GM21825 (cell line): ENCODE data around the gene TRA2A.
A peak's percentile ranks its signal among the peaks of the same experiment; 100 is the strongest.
"Not testable (repeated sequence)": the region's sequence is repeated elsewhere in the genome, so short reads cannot be mapped to it uniquely, and the experiment has no call there.

Source experiments
- ATAC-seq: cut with Tn5 transposase; IDR thresholded peaks from one replicate; pipeline ENCODE4 v1.9.1; 2021; ENCODE audit warnings: mild to moderate bottlenecking, moderate library complexity; ENCODE audit not compliant: unreplicated experiment

Gene TRA2A

DNA sequence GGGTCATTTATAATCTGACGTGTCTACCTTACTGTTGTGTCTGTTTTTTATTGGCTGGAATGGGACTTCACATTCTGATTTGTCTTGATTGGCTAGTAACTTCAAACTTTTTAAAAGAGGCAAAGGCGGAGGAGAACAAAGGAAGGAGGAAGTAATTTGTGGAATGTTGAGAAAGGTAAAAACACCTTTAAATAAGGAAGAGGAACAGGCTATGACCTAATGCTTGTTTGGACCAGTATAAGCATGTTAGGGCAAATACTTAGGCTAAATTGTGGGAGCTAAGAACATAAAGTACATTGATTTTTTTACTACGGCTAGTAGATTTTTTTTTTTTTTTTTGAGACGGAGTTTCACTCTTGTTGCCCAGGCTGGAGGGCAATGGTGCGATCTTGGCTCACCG lies 18.0 kb downstream of the TRA2A start:
- ATAC-seq, result not testable (repeated sequence)

DNA sequence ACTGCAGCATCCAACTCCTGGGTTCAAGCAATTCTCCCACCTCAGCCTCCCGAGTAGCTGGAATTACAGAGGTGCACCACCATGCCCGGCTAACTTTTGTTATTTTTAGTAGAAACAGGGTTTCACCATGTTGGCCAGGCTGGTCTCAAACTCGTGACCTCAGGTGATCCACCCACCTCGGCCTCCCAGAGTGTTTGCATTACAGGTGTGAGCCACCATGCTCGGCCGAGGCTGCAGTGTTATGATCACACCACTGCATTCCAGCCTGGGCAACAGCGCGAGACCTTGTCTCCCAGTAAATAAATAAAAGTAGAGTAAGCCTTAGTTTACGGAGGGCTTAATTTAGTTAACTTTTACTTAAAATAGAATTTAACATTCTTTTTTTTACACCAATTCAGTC lies 37.8 kb downstream of the TRA2A start:
- ATAC-seq, result no peak

DNA sequence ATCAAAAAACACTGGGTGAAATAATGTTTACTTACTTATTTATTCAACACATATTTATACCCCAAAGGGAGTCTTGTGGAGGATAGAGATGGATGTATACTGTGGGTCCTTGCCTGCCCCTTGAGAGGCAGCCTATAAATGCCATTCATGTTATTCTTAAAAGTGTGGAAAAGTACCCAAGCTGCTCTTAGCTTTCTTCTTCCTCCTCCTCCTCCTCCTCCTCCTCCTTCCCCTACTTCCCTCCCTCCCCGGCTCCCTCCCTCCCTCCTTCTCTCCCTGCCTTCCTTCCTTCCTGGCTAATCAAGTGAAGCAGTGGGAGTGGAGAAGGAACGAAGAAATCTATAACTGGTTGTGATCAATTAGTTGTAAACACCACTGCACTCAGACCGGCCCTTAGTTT lies 40.3 kb downstream of the TRA2A start:
- no peak for ATAC-seq

DNA sequence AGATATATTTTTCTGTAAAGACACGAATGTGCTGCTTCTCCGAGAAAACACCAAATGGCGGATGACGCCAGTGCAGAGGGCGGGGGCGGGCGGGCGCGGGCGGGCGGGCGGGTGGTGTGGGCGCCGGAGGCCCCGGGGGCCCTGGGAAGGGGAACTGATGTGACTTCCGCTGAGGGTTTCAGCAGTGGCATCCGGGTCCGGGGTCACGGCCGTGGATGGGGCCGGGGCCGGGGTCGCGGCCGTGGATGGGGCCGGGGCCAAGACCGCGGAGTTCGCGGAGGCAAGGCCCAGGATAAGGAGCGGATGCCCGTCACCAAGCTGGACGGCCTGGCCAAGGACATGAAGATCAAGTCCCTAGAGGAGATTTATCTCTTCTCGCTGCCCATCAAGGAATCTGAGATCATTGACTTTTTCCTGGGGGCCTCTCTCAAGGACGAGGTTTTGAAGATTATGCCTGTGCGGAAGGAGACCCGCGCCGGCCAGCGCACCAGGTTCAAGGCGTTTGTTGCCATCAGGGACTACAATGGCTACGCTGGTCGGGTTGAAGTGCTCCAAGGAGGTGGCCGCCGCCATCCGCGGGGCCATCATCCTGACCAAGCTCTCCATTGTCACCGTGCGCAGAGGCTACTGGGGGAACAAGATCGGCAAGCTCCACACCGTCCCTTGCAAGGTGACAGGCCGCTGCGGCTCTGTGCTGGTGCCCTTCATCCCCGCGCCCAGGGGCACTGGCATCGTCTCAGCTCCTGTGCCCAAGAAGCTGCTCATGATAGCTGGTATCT lies 41.2 kb downstream of the TRA2A start:
- peak; percentile 86 for ATAC-seq

DNA sequence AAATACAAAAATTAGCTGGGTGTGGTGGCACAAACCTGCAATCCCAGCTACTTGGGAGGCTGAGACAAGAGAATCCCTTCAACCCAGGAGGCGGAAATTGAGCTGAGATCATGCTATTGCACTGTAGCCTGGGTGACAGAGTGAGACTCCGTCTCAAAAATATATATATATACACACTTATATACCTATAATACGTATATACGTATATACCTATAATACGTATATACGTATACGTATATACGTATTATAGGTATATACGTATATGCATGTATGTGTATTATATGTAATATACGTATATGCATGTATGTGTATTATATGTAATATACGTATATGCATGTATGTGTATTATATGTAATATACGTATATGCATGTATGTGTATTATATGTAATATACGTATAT lies 43.1 kb downstream of the TRA2A start:
- not testable (repeated sequence) for ATAC-seq

DNA sequence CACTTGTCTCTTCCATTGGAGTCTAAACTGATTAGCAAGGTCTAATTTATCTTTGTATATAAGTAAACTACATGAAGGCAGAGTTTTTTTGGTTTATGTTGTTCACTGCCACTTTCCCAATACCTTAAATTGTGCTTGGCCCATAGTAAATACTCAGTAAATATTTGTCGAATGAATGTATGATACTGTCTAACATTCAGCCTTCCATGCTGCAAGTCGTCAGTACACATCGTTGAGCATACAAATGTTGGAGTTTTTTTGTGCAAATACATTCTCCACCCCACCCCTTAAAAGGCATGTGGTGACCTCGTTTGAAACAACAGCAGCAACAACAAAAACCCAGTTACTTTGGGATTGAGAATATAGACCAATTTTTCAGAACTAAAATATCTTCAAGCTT lies 44.1 kb downstream of the TRA2A start:
- ATAC-seq, result no peak

DNA sequence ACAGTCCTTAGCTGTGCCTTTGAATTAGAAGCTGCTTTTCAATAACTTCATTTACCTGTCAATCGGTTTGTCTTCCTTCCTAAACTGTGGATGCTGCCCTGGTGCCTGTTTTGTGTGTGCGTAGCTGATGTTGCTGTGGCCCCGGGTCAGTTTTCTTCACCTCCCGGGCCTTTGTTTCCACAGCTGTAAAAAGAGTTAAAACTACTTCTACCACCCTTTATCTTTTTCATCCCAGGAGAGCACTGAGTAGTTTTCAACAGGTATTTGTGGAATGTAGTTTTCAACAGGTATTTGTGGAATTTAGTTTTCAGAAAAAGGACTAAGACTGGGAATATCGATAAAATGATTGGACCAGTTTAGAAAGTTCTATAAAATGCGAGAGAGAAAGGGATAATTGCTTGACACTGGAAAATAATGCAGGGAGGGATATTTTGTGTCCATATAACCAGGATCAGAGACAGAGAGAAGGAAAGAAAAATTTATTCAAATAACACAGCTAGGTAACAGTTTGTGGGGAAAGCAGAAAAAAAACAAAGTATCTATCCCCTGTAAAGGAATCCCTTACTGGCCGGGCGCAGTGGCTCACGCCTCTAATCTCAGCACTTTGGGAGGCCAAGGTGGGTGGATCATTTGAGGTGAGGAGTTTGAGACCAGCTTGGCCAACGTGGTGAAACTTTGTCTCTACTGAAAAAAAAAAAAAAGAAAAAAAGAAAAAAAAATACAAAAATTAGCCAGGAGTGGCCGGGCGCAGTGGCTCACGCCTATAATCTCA lies 45.6 kb downstream of the TRA2A start:
- no peak for ATAC-seq

DNA sequence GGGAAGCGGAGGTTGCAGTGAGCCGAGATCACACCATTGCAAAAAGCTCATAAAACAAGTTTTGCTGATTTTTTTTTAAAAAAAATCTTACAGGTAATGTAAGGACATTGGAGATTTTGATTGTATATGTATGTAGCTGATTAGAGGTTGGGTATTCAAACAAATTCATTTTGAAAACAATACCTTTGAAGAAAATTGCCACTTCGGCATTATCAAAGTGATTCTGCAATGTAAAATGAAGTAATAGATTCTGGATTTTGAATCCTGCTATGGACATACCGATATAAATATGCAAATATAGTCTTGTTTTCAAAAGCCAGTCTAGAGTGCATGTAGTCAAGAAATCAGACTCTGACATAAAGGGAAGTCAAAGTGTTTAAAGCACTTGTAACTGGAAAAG lies 49.1 kb downstream of the TRA2A start:
- ATAC-seq, result no peak

DNA sequence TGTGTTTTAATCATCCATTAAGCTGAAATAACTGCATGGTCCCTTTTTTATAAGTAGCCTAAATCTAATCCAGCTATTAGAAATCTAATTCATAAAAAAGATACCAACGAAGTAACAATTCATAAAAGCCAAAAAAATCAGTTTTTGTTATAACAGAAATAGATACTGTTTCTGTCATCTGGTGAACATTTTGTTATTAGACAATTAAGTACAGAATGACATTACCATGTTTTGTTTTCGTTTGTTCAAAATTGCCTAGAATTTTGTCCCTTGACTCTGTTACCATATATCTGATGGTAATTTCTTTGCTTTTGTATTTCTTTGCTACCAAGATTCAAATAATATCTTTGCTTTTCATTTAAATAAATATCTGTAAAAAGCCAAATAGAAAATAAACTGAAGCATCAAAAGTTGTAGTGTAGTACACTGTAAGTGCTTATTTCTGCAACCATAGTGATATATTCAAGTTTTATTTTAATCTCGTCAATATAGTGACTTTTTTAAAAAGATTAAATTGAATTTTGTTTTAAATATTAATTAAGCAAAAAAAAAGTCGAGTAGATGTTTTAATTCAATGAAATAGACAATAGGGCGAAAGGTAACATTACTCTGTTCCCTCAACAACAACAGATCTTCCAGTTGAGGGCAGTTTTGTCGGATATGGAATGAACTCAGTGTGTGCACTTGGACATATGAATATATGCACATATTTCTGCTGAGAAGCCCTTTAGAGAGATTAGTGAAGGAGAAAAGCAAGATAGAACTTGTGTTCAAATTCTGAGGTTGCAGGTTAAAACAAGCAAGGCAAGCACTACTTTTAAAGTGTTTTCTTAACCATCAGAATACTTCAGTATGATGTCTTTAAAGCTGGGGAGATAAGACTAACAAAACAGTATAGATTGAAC lies 53.6 kb downstream of the TRA2A start:
- ATAC-seq, result no peak

DNA sequence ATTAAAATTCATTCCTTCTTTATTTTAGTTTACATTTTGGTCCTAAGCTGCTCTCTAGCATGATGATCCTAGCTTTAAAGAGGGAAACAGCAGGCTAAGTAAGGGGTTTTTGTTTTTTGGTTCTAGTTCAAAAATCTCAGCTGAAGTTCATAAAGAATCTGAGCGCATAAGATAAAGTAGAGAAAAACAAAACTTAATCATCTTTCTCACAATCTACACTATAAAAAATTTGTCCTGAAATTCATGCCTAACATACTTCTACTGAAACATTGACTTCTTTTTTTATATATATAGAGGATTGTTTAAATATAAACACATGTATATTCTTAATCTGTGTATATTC lies 54.7 kb downstream of the TRA2A start:
- ATAC-seq, result no peak

DNA sequence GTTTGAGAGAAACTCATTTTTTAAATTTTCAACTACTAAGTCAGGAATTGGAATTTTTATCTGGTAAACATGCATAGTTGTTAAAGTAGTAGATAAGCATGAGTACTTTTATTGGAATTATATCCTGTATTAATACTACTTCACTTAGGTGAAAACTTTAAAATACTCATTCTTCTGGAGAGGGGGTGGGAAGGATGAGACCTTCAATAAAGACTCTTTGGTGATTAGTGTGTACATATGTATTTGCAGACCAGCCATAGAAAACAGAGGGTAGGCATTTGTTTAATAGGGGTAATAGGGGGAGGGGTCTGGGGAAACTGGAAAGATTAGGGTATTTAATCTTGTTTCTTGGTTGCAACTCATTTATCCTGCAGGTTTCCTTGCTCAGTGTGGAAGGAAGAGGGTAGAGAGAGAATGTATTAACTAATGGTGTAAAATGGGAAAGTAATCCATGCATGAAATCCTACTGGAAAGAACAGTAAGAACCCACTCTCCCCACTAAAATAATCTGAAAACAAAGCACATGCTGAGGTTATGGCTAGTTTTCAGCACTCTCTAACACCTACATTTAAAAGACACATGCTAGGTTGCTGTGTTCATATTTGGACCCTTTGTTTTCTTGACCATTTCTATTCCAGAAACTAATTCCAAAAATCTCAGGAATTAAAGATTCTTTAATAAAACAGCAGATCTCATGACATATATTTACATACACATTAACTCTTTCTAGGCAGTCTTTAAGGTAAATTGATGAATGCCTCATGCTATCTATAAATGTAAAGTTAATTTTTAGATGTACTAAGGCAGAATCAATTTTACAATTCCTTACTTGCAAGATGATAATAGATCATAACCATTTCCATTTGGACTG lies 55.3 kb downstream of the TRA2A start:
- ATAC-seq, result no peak

DNA sequence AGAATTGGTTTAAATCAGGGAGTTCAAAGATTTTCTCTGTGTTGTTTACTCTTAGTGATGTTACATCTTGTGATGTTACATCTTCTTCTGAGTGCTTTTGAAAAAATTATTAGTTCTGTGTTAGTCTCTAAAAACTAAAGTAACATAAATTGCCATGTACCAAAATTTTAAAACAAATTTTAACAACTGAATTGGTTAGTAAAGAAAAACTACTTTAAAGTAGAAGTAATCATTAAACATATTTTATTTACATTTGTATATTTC lies 56.3 kb downstream of the TRA2A start:
- no peak for ATAC-seq

DNA sequence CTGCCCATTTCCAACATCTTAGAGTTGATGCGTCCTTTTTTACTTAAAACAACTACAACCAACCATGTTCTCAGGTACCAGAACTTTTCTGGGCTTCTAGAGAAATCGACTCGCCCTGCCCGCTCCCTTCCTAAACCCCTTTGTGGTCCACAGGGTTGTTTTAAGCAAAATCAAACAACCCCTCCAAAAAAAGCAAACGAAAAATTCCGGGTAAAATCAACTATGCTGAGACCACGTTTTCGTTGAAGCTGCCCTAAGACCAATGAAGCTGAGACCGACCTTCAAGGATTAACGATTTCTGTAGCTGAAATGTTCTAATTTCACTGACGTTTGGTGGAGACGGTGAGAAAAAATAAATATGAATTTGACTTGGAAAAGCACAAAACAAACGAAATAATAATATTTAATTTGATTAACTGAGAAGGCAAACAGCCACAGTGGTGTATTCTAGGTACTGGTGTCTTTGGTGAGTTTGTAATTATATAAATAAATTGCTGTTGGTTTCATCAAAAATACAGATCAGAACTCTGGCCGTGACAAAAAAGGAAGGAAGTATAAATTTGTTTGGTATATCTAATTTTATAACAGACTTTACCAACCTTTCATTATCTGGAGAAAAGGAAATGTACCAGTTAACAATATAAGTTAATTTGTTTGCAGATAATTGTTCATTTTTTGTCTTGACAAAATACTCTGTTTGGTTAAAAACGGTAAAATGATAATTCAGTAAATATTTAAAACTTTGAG lies 56.8 kb downstream of the TRA2A start:
- ATAC-seq, result no peak

DNA sequence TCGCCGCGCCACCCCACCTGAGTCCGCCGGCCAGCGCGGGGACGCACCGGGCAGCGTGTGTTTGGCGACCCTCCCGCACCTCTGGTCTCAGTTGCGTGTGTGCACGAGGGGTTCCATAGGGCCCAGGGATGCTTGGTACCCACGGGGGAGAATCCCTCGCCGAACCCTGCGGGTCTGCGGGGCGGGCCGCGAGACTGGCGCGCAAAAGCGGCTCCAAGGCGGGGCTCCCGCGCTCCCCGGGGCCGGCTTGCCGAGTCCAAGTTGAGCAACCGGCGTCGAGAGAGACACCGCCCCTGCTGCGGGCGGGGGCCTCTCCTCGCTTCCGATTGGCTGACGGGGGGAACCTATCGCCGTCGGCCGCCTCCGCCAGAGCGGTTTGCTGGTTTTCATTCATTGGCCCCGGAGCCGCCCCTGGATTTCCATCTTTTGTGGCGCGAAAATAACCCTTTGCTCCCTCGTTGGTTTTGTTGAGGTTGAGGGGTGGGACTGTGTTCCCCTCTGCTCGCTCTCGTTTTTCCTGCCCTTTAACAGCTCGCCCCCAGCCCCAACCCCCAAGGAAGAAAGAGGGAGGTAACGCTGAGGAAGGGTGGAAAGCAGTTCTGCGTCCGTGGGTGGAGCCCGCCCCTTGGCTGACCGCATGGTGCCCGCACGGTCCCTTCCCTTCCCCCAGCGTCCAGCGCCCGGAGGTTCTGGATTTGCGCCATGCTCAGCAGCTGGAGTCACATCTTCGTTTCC lies 57.5 kb downstream of the TRA2A start:
- ATAC-seq, result peak; percentile 63

DNA sequence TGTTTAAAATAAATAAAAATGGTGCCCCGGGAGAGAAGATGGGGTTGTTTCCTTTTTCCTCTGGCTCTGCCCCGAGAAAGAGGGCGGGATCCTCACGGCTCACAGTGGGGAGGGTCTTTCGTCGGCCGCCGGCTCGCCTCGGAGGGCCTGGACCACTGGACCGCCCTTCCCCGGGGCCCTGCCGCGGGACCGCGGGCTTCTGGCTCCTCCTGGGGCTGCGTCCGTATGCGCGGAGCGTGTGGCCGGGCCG lies 58.0 kb downstream of the TRA2A start:
- ATAC-seq, result no peak

DNA sequence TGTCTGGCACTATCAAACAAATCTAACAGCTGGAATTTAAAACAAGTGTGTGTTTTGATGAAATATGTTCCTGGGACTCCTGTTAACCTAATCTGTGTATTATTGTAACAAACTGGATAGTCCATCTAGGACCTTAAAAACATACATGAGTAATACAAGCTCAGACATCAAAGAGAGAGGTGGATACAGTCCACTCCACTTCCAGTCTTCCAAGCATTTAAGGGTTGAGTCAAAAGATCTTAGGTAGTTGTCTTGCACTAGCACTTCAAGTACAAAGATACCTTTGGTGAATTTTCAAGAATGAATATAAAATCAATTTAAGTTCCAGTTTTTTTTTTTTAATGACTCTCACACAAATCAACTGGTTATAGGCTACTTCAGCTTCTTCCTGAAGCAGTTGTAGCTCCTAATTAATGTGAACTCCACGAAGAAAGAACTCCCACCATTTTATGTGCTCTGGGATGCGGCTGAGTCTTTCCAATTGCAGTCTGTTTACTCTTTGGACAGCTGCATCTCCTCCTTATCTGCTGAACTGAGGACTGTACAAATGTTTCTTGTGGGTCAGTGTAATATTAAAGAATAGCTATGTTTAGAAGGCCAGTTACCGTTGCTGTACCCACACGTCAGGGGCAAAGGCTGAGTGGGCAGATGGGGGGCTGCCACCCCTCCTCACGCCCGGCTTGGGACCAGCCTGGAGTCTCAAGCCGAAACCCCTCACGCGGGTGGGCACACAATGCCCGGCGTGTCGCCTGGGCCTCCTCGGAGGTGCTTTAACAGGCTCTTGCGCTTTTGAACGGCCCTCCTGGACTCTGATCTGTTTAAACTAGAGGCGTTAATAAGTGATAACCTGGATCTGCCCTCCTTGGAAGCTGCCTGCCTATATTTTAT lies 58.6 kb downstream of the TRA2A start:
- ATAC-seq, result no peak

DNA sequence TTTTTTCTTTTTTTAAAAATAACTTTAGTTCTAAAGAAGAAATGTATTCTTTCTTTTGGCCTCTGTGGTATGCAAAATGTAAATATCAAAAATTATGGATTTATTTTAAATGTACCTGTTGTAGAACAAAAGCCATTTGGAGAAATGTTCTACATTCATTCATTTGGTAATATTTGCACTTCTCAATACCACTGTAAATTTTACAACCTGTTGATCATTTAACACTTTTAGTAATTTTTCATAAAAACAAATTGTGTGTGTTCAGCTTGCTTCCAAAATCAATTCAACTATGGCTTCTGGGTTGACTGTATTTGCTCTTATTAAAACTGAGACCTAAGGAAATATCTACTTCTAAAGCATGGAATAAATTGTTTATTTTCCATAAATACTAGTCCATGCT lies 59.2 kb downstream of the TRA2A start:
- no peak for ATAC-seq

DNA sequence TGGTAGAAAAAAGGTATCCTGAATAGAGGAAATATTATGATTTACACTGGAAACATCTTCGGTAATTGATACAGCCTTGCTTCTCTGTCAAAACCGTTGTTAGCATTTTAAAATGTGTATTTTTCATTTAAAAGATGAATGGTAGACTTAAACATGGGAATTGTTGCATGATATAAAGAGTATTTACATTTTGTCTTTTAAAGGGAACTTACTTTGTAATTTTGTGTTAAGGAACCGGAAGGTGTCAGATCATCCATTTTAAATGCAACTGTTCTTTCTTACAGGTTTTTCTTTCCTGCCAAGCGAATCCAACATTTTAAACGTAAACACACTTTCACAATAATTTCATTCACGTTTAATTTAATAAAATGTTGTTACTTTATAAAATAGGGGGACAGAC lies 59.7 kb downstream of the TRA2A start:
- no peak for ATAC-seq
